SKM-1 (cell line): ENCODE measurements around the gene SMC3.
"Not testable (repeated sequence)": the region's sequence is repeated elsewhere in the genome, so short reads cannot be mapped to it uniquely, and the experiment has no call there.

Experiments used
- DNase-seq: peaks from one replicate; lab custom pipeline; 2025; ENCODE audit not compliant: unreplicated experiment; lab: John Stamatoyannopoulos, UW

SMC3 gene

DNA sequence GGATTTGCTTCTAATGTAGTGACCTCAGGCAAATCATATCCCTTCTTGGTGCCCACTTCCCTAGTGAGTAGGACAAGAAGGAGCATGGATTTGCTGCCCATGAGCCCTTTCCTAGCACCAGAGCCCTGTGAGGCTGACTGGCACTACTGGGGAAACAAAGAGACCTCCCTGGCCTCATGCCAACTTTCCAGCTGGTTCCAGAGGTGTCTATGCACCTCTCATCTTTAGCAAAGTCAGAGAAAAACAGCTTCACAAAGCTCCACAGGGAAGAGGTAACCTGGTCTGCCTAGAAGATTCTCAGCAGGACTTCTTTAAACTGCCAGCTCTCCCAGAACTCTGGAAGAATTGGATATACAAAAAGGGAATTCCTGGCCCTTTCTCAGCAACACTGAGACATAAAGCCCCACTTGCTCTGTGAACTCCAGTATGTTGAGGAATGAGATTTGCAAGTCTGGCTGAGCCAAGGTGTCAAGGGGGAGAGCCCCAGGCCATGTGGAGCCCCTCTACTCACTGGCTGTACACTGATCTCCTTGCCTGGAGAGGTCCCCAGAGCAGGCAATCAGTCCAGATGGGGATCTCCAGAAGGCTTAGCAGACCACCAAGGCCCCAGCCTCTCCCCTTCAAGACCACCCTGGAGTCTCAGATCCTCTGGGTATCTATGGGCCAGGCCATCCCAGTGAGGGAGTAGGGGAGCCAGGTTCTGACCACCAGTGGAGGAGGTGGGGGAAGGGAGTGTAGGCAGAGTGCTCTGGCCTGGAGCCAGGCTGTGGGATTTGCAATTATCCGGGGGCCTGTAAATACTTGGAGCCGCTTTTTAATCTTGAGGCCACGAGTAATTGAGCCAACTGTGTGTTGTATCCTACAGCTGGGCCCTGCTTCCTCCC is 52.3 kb downstream of the SMC3 start:
- no peak for DNase-seq

DNA sequence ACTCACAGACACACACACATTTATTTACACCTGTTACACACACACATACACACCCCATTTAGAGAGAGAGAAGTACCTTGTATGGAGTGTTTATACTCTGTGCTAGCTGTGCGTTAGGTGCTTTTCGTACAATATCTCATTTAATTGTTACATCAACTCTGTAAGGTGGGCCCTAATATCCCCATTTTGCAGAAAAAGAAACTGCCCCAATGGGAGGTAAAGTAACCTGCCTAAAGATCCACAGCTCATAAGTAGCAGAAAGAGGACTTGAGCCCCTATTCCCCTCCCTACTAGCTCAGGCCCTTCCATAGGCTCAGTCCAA is 52.9 kb downstream of the SMC3 start:
- no peak for DNase-seq

GRCh38 chr10:110623316-110623715 is 55.8 kb downstream of the SMC3 start:
- DNase-seq: not testable (repeated sequence)

GRCh38 chr10:110625356-110625894 is 57.9 kb downstream of the SMC3 start:
- no peak for DNase-seq

GRCh38 chr10:110625951-110626855 is 58.7 kb downstream of the SMC3 start:
- DNase-seq: no peak

- no peak for DNase-seq
Observed at GRCh38 chr10:110628161-110628560, 60.7 kb downstream of the SMC3 start.

- DNase-seq: no peak
Observed at GRCh38 chr10:110629680-110630191, 62.2 kb downstream of the SMC3 start.

- DNase-seq: no peak
Observed at GRCh38 chr10:110631934-110632333, 64.4 kb downstream of the SMC3 start.

DNA sequence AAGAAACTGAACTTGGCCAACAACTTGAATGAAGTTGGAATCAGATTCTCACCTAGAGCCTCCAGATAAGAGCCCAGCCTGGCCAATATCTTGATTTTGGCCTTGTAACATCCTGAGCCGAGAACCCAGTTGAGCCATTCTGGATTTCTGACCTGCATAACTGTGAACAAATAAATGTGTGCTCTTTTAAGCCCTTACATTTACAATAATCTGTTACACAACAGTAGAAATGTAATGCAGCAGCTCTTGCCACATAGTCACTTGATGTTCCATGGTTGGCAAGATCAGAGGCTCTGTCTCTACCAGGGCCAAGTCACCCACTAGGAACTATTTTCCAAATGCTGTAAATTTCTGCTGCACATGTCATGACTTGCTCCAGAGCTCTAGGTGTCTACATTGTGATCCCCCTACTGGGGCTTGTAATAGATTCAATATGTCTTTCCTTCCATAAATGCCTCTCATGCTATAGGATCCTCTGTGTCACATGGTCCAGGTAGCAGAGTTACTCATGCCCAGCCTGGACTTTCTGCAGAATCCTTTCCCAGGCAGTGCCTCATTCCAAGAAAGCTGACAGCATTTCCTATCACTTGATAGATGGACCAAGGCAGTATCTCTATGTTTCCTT is 65.2 kb downstream of the SMC3 start:
- no peak for DNase-seq

GRCh38 chr10:110634527-110635209 is 67.2 kb downstream of the SMC3 start:
- no peak for DNase-seq

DNA sequence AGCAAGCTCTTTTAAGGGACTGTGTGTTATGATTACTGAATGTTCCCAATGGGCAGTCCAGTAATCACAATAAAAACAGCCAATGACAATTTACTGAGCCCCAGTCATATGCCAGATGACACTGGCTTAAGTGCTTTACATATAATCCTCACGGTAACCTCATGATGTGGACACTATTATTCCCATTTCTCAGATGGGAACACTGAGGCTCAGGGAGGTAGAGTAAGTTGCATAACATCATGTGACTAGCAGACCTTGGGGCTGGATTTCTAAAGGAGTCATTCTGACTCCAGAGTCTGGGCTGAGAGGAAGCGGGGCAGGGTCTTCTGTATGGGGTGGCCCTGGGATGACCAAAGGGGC is 69.1 kb downstream of the SMC3 start:
- no peak for DNase-seq

GRCh38 chr10:110636932-110637557 is 69.5 kb downstream of the SMC3 start:
- no peak for DNase-seq

- DNase-seq: no peak
Observed at GRCh38 chr10:110637558-110638053, 70.1 kb downstream of the SMC3 start.

DNA sequence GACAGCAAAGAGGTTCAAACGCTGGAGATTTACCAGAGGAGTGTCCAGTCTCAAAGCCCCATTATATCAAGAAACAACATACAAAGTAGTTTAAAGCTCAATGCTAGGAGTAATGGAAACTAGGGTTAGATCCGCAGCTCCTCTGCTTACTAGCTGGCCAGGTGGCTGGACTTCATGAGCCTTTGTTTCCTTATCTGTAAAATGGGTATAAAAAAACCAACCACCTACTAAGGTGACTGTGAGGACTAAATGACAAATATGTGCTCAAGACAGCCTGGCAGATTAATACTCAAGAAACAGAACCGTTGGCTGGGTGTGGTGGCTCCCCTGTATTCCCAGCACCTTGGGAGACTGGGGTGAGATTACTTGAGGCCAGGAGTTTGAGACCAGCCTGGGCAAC is 70.8 kb downstream of the SMC3 start:
- no peak for DNase-seq

DNA sequence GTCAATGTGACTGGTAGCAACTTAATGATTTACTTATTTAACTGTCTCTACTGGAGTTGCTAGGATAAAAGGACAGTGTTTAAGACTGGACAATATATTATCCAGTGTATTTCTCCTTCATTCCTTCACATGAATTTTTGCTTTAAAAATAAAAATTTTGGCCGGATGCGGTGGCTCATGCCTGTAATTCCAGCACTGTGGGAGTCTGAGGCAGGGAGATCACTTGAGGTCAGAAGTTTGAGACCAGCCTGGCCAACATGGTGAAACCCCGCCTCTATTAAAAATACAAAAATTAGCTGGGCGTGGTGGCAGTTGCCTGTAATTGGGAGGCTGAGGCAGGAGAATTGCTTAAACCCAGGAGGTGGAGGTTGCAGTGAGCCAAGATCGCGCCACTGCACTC is 71.6 kb downstream of the SMC3 start:
- DNase-seq: not testable (repeated sequence)

- not testable (repeated sequence) for DNase-seq
Observed at GRCh38 chr10:110639858-110640257, 72.4 kb downstream of the SMC3 start.

- DNase-seq: no peak
Observed at GRCh38 chr10:110641256-110641655, 73.8 kb downstream of the SMC3 start.

- no peak for DNase-seq
Observed at GRCh38 chr10:110642204-110643034, 74.9 kb downstream of the SMC3 start.

DNA sequence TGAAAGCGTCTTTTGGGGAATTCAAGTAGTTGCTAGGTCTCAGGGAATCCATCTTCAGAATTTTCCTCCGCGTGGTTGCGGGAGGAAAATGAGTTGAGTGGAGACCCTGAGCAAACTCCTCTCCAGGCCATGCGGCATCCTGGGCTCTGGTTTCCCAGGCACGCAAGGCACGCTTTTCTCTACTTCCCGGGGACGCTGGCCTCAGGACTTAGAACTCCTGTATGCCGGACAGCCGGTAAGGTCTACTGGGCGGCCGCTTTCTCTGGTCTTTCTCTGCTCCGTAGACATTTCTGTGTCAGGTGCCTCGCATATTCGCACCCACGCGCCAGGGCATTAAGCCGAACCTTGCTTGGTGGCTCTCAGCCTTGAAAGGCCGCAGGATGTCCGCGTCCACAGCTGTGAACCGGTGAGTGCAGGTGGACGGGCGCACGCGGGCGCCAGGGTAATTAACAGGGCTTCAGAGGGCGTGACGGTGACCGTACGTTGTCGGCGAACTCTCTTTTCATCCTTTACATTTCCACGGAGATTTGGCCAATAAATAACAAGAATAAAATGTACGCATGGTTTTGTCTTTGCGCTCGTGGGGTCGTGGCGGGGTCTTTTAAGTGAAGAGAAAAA is 75.6 kb downstream of the SMC3 start:
- DNase-seq: no peak
